ENCODE measurements around the gene POU2F1. TPM values are rescaled to one million over a fixed set of nuclear protein-coding genes. Genes with fewer than 3 reads are reported as not detected.

POU2F1 gene
- total RNA-seq, 2 donors from 2014 or later: 7.7 to 10.9 TPM

- H3K4me3 ChIP-seq: no peak overlapping the region
- H3K27me3 ChIP-seq: no peaks in the 10 kb centered on the region
- peaks cover 4 to 12% of the 10 kb centered on the region in 2 donors for H3K9me3 ChIP-seq
- no peak overlapping the region for H3K27ac ChIP-seq
- H3K4me1 ChIP-seq: no peaks in the 10 kb centered on the region
- no peak for TF ChIP-seq CTCF (IDR thresholded peaks at IDR 0.05)
- peaks cover 12% of the 10 kb centered on the region for H3K36me3 ChIP-seq
- DNase-seq (ENCODE audit: low spot score): no peak
Measured at GRCh38 chr1:167328306-167328815, 107.7 kb downstream of the POU2F1 start.

GRCh38 chr1:167328816-167329483 lies 108.3 kb downstream of the POU2F1 start:
- H3K27ac ChIP-seq: no peak overlapping the region
- DNase-seq (ENCODE audit: low spot score): no peak
- no peak overlapping the region for H3K4me3 ChIP-seq

GRCh38 chr1:167330601-167331293 lies 110.1 kb downstream of the POU2F1 start:
- DNase-seq (ENCODE audit: low spot score): no peak
- no peaks in the 10 kb centered on the region for H3K36me3 ChIP-seq
- no peaks in the 10 kb centered on the region for H3K4me1 ChIP-seq
- TF ChIP-seq CTCF (IDR thresholded peaks at IDR 0.05): no peak
- H3K9me3 ChIP-seq: no peaks in the 10 kb centered on the region
- H3K4me3 ChIP-seq: no peak overlapping the region
- no peak overlapping the region for H3K27ac ChIP-seq
- H3K27me3 ChIP-seq: no peaks in the 10 kb centered on the region

More at GRCh38 chr1:167328816-167329483, 108.3 kb downstream of the POU2F1 start:
- Histone ChIP-seq H3K27me3 (no peaks in the 10 kb centered on the region), H3K9me3 (peaks cover 0 to 7% of the 10 kb centered on the region in 2 donors), H3K4me1 (no peaks in the 10 kb centered on the region), H3K36me3 (peaks cover 7% of the 10 kb centered on the region)
- TF ChIP-seq CTCF (IDR thresholded peaks at IDR 0.05): no peak

- no peaks in the 10 kb centered on the region for H3K9me3 ChIP-seq
- no peak overlapping the region for H3K4me3 ChIP-seq
- no peak for TF ChIP-seq CTCF (IDR thresholded peaks at IDR 0.05)
- no peak for DNase-seq (ENCODE audit: low spot score)
- no peak overlapping the region for H3K27ac ChIP-seq
- no peaks in the 10 kb centered on the region for H3K4me1 ChIP-seq
- H3K36me3 ChIP-seq: no peaks in the 10 kb centered on the region
- H3K27me3 ChIP-seq: no peaks in the 10 kb centered on the region
Measured at GRCh38 chr1:167331650-167332049, 111.0 kb downstream of the POU2F1 start.

GRCh38 chr1:167332503-167332902 lies 111.8 kb downstream of the POU2F1 start:
- H3K27ac ChIP-seq: no peak overlapping the region
- no peak for TF ChIP-seq CTCF (IDR thresholded peaks at IDR 0.05)
- DNase-seq (ENCODE audit: low spot score): no peak

More at GRCh38 chr1:167332503-167332902, 111.8 kb downstream of the POU2F1 start:
- H3K4me1 ChIP-seq: no peaks in the 10 kb centered on the region
- no peaks in the 10 kb centered on the region for H3K27me3 ChIP-seq
- no peaks in the 10 kb centered on the region for H3K36me3 ChIP-seq
- peaks cover 0 to 2% of the 10 kb centered on the region in 2 donors for H3K9me3 ChIP-seq
- H3K4me3 ChIP-seq: no peak overlapping the region
